ENCODE measurements around the gene USP54. TPM values are rescaled to one million over a fixed set of nuclear protein-coding genes. Genes with fewer than 3 reads are reported as not detected.

USP54 gene
- total and polyA plus RNA-seq, 9 of the 15 experiments (the other 6 are each of a cell fraction or from before 2014, with no cell fraction given), result 3.8 to 40.1 (median 16.9) TPM

- TF ChIP-seq E2F8 (IDR thresholded peaks at IDR 0.05; ENCODE audit: low read depth, partially characterized antibody), result no peak
- TF ChIP-seq CEBPG (CRISPR knock-in tag; IDR thresholded peaks at IDR 0.05), result peak; percentile 46; the same call in 1 of the 2 replicates
- peak in 1 of 2 experiments; percentile 39; a peak in 1 of 4 replicates for TF ChIP-seq CEBPG (tag; conservative IDR thresholded peaks at IDR 0.05 in 1 of 2, IDR thresholded peaks at IDR 0.05 in 1 of 2)
- no peak for TF ChIP-seq MAFG (tag; conservative IDR thresholded peaks at IDR 0.05)
- TF ChIP-seq ZNF76 (CRISPR knock-in tag; IDR thresholded peaks at IDR 0.05; ENCODE audit: borderline replicate concordance), result no peak
- no peak for TF ChIP-seq MTA2 (IDR thresholded peaks at IDR 0.05; ENCODE audit: low read depth)
- TF ChIP-seq RHOXF2B (CRISPR knock-in tag; conservative IDR thresholded peaks at IDR 0.05), result no peak
- TF ChIP-seq CBX5 (IDR thresholded peaks at IDR 0.05; ENCODE audit: borderline replicate concordance, low read depth), result no peak
- no peak for TF ChIP-seq CREB5 (CRISPR knock-in tag; IDR thresholded peaks at IDR 0.05)
- no peak for TF ChIP-seq THRA (IDR thresholded peaks at IDR 0.05)
- TF ChIP-seq DMBX1 (CRISPR knock-in tag; IDR thresholded peaks at IDR 0.05; ENCODE audit: borderline replicate concordance), result no peak
- peak; percentile 28; the same call in 1 of the 2 replicates for TF ChIP-seq ATF3 (IDR thresholded peaks at IDR 0.05)
- TF ChIP-seq ATF3 (CRISPR knock-in tag; conservative IDR thresholded peaks at IDR 0.05), result no peak
- no peak for TF ChIP-seq MIER1 (IDR thresholded peaks at IDR 0.05; ENCODE audit: low read depth)
- TF ChIP-seq CBFB (CRISPR knock-in tag; IDR thresholded peaks at IDR 0.05), result no peak
- TF ChIP-seq CBFA2T2 (conservative IDR thresholded peaks at IDR 0.05), result no peak
- TF ChIP-seq KAT2B (IDR thresholded peaks at IDR 0.05; ENCODE audit: low read depth, low read length), result no peak
These were observed 38.0 kb upstream of the USP54 start (continued) for GRCh38 chr10:73629165-73629564.

Data from K562 (cell line).